HCT116 (cell line): ENCODE measurements around the gene CSGALNACT2. TPM values are rescaled to one million over a fixed set of nuclear protein-coding genes. Genes with fewer than 3 reads are reported as not detected.

Experiments
- ATAC-seq: fragments of 200-7000 bp; cut with Tn5 transposase; 2 replicates; pipeline ENCODE4 v1.9.1; 2020; ENCODE audit warnings: mild to moderate bottlenecking, moderate library complexity
- BruUV-seq: library from RNA; stranded (reverse); fragments of 400-500 nt; replicated peaks from 2 replicates; lab custom pipeline; 2021; lab: Mats Ljungman, UMichigan
- CTCF ChIA-PET: fragments of 300-600 bp; sonication (Branson Sonifier 250); formaldehyde crosslinking; loops from one replicate; lab custom pipeline; 2021; ENCODE audit warnings: antibody characterized with exemption; lab: Charles Lee
- POLR2A ChIA-PET: fragments of 300-600, 350-600 bp; sonication (Branson Sonifier 250); formaldehyde crosslinking; loops from one replicate; lab custom pipeline; 2021; ENCODE audit warnings: antibody characterized with exemption; lab: Charles Lee
- RAD21 ChIA-PET, 2 experiments: fragments of 300-600 bp; sonication (Branson Sonifier 250); formaldehyde crosslinking; loops; one replicate each; lab custom pipeline; 2023; ENCODE audit warnings: low total read pairs in 2 of 2; ENCODE audit not compliant: uncharacterized antibody in 2 of 2, unreplicated experiment in 2 of 2, low non-redundant PET in 1 of 2; lab: Charles Lee
- DNase-seq: peaks from one replicate; pipeline ENCODE4 v3.0.0-alpha.2; 2010; ENCODE audit warnings: low read depth, low spot score
- H2AFZ ChIP-seq: fragments of 200-600 bp; shearing (Covaris generic), sonication (generic); 2 replicates; pipeline ENCODE4 v1.6.1; 2017; ENCODE audit warnings: low read depth, mixed run types, mixed read lengths, antibody characterized with exemption, low read length; ENCODE audit not compliant: poor library complexity, severe bottlenecking
- H3K27ac ChIP-seq: 2 replicates; pipeline ENCODE4 v1.5.1; 2012; ENCODE audit warnings: low read depth, low read length
- H3K27me3 ChIP-seq: fragments of 200-600 bp; sonication (generic); 2 replicates; pipeline ENCODE4 v1.6.1; 2016; ENCODE audit warnings: mixed run types, low read length, mixed read lengths; ENCODE audit not compliant: insufficient read depth
- H3K36me3 ChIP-seq, 2 experiments: fragments of 200-500 bp in 1 of 2; fragments of 200-600 bp in 1 of 2; sonication (Bioruptor generic) in 1 of 2; sonication (generic) in 1 of 2; 2 replicates each; pipeline versions ENCODE4 v1.5.1 to v1.6.1; 2014 to 2016; ENCODE audit warnings: low read length in 2 of 2, inconsistent platforms in 1 of 2, mixed read lengths in 1 of 2, mixed run types in 1 of 2; ENCODE audit not compliant: insufficient read depth in 2 of 2, control insufficient read depth in 1 of 2
- H3K4me1 ChIP-seq, 2 experiments: fragments of 200-600 bp in 1 of 2; sonication (generic) in 1 of 2; 2 replicates each; pipeline versions ENCODE4 v1.5.1 to v1.6.1; 2012 to 2017; ENCODE audit warnings: low read length in 2 of 2, inconsistent platforms in 1 of 2, mild to moderate bottlenecking in 1 of 2, mixed read lengths in 1 of 2, mixed run types in 1 of 2, moderate library complexity in 1 of 2; ENCODE audit not compliant: insufficient read depth in 2 of 2, control insufficient read depth in 1 of 2
- H3K4me2 ChIP-seq: fragments of 200-600 bp; sonication (generic); 2 replicates; pipeline ENCODE4 v1.6.1; 2017; ENCODE audit warnings: mixed run types, low read length, mixed read lengths
- H3K4me3 ChIP-seq, 2 experiments: fragments of 200-600 bp in 1 of 2; sonication (generic) in 1 of 2; replicated peaks in 1 of 2; 2 replicates each; pipeline ENCODE4 v1.5.1; 2011 to 2016; ENCODE audit warnings: low read length in 2 of 2, control low read depth in 1 of 2, low read depth in 1 of 2, mild to moderate bottlenecking in 1 of 2, mixed read lengths in 1 of 2, mixed run types in 1 of 2
- H3K79me2 ChIP-seq: fragments of 200-600 bp; sonication (generic); 2 replicates; pipeline ENCODE4 v1.6.1; 2017; ENCODE audit warnings: mild to moderate bottlenecking, mixed run types, low read length, moderate library complexity, mixed read lengths; ENCODE audit not compliant: insufficient read depth
- H3K9ac ChIP-seq: fragments of 200-600 bp; sonication (generic); 2 replicates; pipeline ENCODE4 v1.6.1; 2016; ENCODE audit warnings: low read length, mixed read lengths
- H3K9me2 ChIP-seq: fragments of 200-600 bp; sonication (generic), shearing (Covaris generic); 2 replicates; pipeline ENCODE4 v1.6.1; 2017; ENCODE audit warnings: mixed run types, mild to moderate bottlenecking, moderate library complexity; ENCODE audit not compliant: insufficient read depth
- H3K9me3 ChIP-seq, 2 experiments: fragments of 200-500 bp in 1 of 2; fragments of 200-600 bp in 1 of 2; sonication (Bioruptor generic) in 1 of 2; sonication (generic) in 1 of 2; 2 replicates each; pipeline ENCODE4 v1.6.1; 2014 to 2017; ENCODE audit warnings: low read length in 2 of 2, mixed read lengths in 2 of 2, inconsistent platforms in 1 of 2, low read depth in 1 of 2, mild to moderate bottlenecking in 1 of 2, mixed run types in 1 of 2, moderate library complexity in 1 of 2; ENCODE audit not compliant: control insufficient read depth in 1 of 2, insufficient read depth in 1 of 2
- H4K20me1 ChIP-seq: fragments of 200-600 bp; sonication (generic), shearing (Covaris generic); 2 replicates; pipeline ENCODE4 v1.6.1; 2017; ENCODE audit warnings: mixed run types, mild to moderate bottlenecking, moderate library complexity; ENCODE audit not compliant: insufficient read depth
- CTCF ChIP-seq, 3 experiments: fragments of 200-600 bp in 1 of 3; sonication (generic) in 1 of 3; IDR thresholded peaks in 2 of 3; conservative IDR thresholded peaks in 1 of 3; 2 replicates each; pipeline ENCODE4 v1.5.1; 2012 to 2017; ENCODE audit warnings: low read depth in 2 of 3, low read length in 2 of 3, antibody characterized with exemption in 1 of 3, borderline replicate concordance in 1 of 3, control low read depth in 1 of 3, mild to moderate bottlenecking in 1 of 3, mixed read lengths in 1 of 3, mixed run types in 1 of 3, moderate library complexity in 1 of 3; ENCODE audit not compliant: insufficient read depth in 1 of 3
- EGR1 ChIP-seq: IDR thresholded peaks from 2 replicates; pipeline ENCODE4 v1.6.1; 2012; ENCODE audit warnings: low read depth
- ELF1 ChIP-seq: IDR thresholded peaks from 2 replicates; pipeline ENCODE4 v1.6.1; 2012; ENCODE audit warnings: low read depth, borderline replicate concordance
- ZBTB33 ChIP-seq: IDR thresholded peaks from 2 replicates; pipeline ENCODE4 v1.6.1; 2011; ENCODE audit warnings: mild to moderate bottlenecking, low read length, moderate library complexity; ENCODE audit not compliant: insufficient replicate concordance; ENCODE audit errors: extremely low read depth
- intact Hi-C: fragments of 100-400 bp; cut with micrococcal nuclease; formaldehyde crosslinking; loops from 2 replicates; pipeline ENCODE4 v1.10.0; 2022
- total RNA-seq: library from RNA; stranded (reverse); gene quantifications from one replicate; pipeline ENCODE4 v1.2.1, GENCODE V29; 2021; ENCODE audit not compliant: unreplicated experiment

Gene CSGALNACT2
- total RNA-seq, 1 experiment from 2014 or later, result 9.9 TPM

- Histone ChIP-seq H3K4me1 (peaks cover 0 to 18% of the 10 kb centered on the region in 2 experiments; a peak in 2 of 4 replicates), H3K4me2 (no peak overlapping the region), H3K9me2 (no peaks in the 10 kb centered on the region), H4K20me1 (no peaks in the 10 kb centered on the region), H3K36me3 (no peaks in the 10 kb centered on the region), H3K4me3 (no peak overlapping the region), H3K27me3 (no peaks in the 10 kb centered on the region), H3K9ac (no peak overlapping the region), H3K79me2 (no peaks in the 10 kb centered on the region), H3K9me3 (no peaks in the 10 kb centered on the region), H2AFZ (no peak overlapping the region)
- no TSS peak for BruUV-seq
- DNase-seq, result no peak
- CTCF ChIA-PET, result interaction anchor here (1.0 kb wide), 1 partner anchor 12 kb away, joined by 4 read pairs; no protein-coding TSS in a partner anchor
- intact Hi-C loops, result no loop called here
- POLR2A ChIA-PET, result no interaction called here
- RAD21 ChIA-PET, result no interaction called here
- no peak for TF ChIP-seq ELF1
- TF ChIP-seq ZBTB33, result no peak
- TF ChIP-seq EGR1, result no peak
- TF ChIP-seq CTCF (IDR thresholded peaks at IDR 0.05 in 2 of 3, conservative IDR thresholded peaks at IDR 0.05 in 1 of 3; ENCODE audit: borderline replicate concordance in 1 of 3, insufficient read depth in 1 of 3, low read depth in 2 of 3, low read length in 2 of 3), result no peak
- TF ChIP-seq, all 23 proteins: peak for 0
- ATAC-seq, result no peak
- H3K27ac ChIP-seq, result no peak overlapping the region
Measured at GRCh38 chr10:43216931-43217562, 78.8 kb downstream of the CSGALNACT2 start.
